Measurements from ENCODE around the gene USP12.

DNA sequence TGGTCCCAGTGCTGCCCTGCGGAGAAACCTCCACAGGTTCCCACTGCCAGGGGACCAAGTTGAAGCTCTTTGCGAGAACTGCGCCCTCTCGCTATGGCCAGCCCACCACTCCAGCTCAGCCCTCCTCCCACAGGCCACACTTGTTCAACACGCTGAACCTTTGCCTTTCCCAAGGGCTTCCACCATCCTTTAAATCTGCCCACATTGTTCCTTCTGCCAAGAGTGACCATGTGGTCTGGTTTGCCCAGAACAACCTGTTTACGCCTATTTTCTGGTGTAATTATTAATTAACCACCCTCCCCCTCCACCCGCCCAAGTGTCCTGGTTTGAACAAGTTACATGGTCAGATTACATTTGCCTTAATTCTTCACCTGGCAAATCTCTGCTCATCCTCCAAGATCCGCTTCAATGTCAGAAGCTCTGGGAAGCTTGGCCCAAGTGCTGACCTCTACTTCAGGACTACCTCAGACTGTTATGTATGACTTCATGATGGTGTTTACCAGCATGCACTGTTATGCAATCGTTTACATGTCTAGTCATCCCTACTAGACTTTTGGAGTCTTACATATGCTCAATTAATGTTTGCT is 12.0 kb upstream of the USP12 start:
- no peak for TF ChIP-seq CTCF (IDR thresholded peaks at IDR 0.05; ENCODE audit: low read depth, low read length)
- no peak for TF ChIP-seq EZH2phosphoT487 (IDR thresholded peaks at IDR 0.05; ENCODE audit: low read depth)

Data from OCI-LY3 (cell line).